Spleen (tissue), 11 donors: ENCODE results near the gene TRIM65. TPM values are rescaled to one million over a fixed set of nuclear protein-coding genes. Genes with fewer than 3 reads are reported as not detected.
A peak's percentile ranks its signal among the peaks of the same experiment; 100 is the strongest.

Experiments
- DNase-seq: peaks from one replicate; pipeline ENCODE4 v3.0.0-alpha.2; 2020
- H3K27ac ChIP-seq, 8 donors: fragments of 200-600 bp; sonication (generic) in 7 of 8; 1 replicate in 4 of 8; 2 replicates in 4 of 8; pipeline versions ENCODE4 v1.5.0 to v1.8.0; 2016 to 2021; ENCODE audit warnings: inconsistent platforms in 4 of 8, mild to moderate bottlenecking in 4 of 8, moderate library complexity in 1 of 8
- H3K27me3 ChIP-seq, 7 donors: fragments of 200-600 bp; sonication (generic) in 6 of 7; replicated peaks in 1 of 7; 1 replicate in 4 of 7; 2 replicates in 3 of 7; pipeline versions ENCODE4 v1.5.0 to v1.8.0; 2016 to 2021; ENCODE audit warnings: inconsistent platforms in 3 of 7, mild to moderate bottlenecking in 1 of 7
- H3K36me3 ChIP-seq, 6 donors: fragments of 200-600 bp; sonication (generic) in 5 of 6; 1 replicate in 4 of 6; 2 replicates in 2 of 6; pipeline versions ENCODE4 v1.5.0 to v1.8.0; 2016 to 2021; ENCODE audit warnings: inconsistent platforms in 2 of 6
- H3K4me1 ChIP-seq, 6 donors: fragments of 200-600 bp; sonication (generic) in 5 of 6; 1 replicate in 3 of 6; 2 replicates in 3 of 6; pipeline versions ENCODE4 v1.5.0 to v1.8.0; 2016 to 2021; ENCODE audit warnings: inconsistent platforms in 3 of 6
- H3K4me3 ChIP-seq, 8 donors: fragments of 200-600 bp; sonication (generic) in 7 of 8; 1 replicate in 4 of 8; 2 replicates in 4 of 8; pipeline versions ENCODE4 v1.5.0 to v1.8.0; 2016 to 2021; ENCODE audit warnings: inconsistent platforms in 4 of 8, mild to moderate bottlenecking in 4 of 8, moderate library complexity in 2 of 8
- H3K9me3 ChIP-seq, 8 donors: fragments of 200-600 bp; sonication (generic) in 7 of 8; 1 replicate in 4 of 8; 2 replicates in 4 of 8; pipeline versions ENCODE4 v1.5.0 to v1.8.0; 2016 to 2021; ENCODE audit warnings: inconsistent platforms in 4 of 8
- CTCF ChIP-seq, 11 experiments: fragments of 200-600 bp in 7 of 11; fragments of 450-650 bp in 4 of 11; sonication (generic) in 4 of 11; IDR thresholded peaks in 8 of 11; conservative IDR thresholded peaks in 3 of 11; 1 replicate in 7 of 11; 2 replicates in 4 of 11; pipeline versions ENCODE4 v1.4.0 to v1.8.0; 2016 to 2021; ENCODE audit warnings: antibody characterized with exemption in 11 of 11, inconsistent platforms in 4 of 11, mild to moderate bottlenecking in 1 of 11
- POLR2A ChIP-seq, 3 donors: fragments of 450-650 bp; IDR thresholded peaks; one replicate each; pipeline ENCODE4 v1.5.1; 2017; ENCODE audit warnings: antibody characterized with exemption in 3 of 3, mild to moderate bottlenecking in 1 of 3
- POLR2AphosphoS5 ChIP-seq, 3 donors: sonication (generic); formaldehyde crosslinking; IDR thresholded peaks; one replicate each; pipeline ENCODE4 v1.5.1; 2017; ENCODE audit warnings: antibody characterized with exemption in 3 of 3
- WGBS, 5 donors: extraction: QIAGEN DNeasy Blood & Tissue Kit in 3 of 5; methylation state at CpG; one replicate each; pipeline versions ENCODE4 v1.1.5 to v1.1.7; 2013 to 2018; 5-methylcytosine and 5-hydroxymethylcytosine counted together
- intact Hi-C: fragments of 100-400 bp; cut with DNase I; formaldehyde crosslinking; loops from one replicate; pipeline ENCODE4 v1.15.0; 2023; ENCODE audit warnings: low total_unique reads
- polyA plus RNA-seq, 3 donors: library from polyadenylated mRNA; stranded (reverse); fragments of 200-250 nt; gene quantifications; one replicate each; pipeline ENCODE4 v1.2.1, GENCODE V29; 2013
- total RNA-seq, 7 donors: library from RNA; depleted of rRNA in 3 of 7; stranded (reverse); fragments of >200 nt in 3 of 7; fragmentation: NEBNext Ultra II Directional in 4 of 7; extraction: Animal tissue kit (Norgen Biotek cat#: 25700) in 4 of 7; gene quantifications; one replicate each; pipeline versions ENCODE4 v1.1.0 to v1.2.1, GENCODE V29; 2016 to 2021
- donor health status: healthy with polysubstance abuse.
- donor health status: DM: no; HTN: no; CAD: no; lungs with moderate emphysema.
- donor health status: DM: no; HTN: no; CAD: no.
- donor health status: Bipolar disorder and iron deficiency.
- donor health status: healthy.
- donor health status: DM: no; HTN: no; CAD: no.
- donor health status: DM: yes; HTN: yes; CAD: no.

Gene TRIM65
- total and polyA plus RNA-seq, 10 donors: 9.0 to 28.2 (median 22.8) TPM

- Histone ChIP-seq H3K27me3 (no peaks in the 10 kb centered on the region), H3K9me3 (no peaks in the 10 kb centered on the region), H3K4me3 (peak overlapping the region; percentile 66 to 99 (median 89)), H3K27ac (peak overlapping the region; percentile 86 to 96 (median 92)), H3K36me3 (peaks cover 0 to 56% (median 47%) of the 10 kb centered on the region in 6 donors), H3K4me1 (peaks cover 14 to 63% (median 35%) of the 10 kb centered on the region in 6 donors)
- DNase-seq: peak; percentile 76
- intact Hi-C loops: no loop called here
- no peak for TF ChIP-seq POLR2AphosphoS5 (IDR thresholded peaks at IDR 0.05)
- no peak for TF ChIP-seq POLR2A (IDR thresholded peaks at IDR 0.05)
- WGBS, 5 donors: 54 to 67% (median 64%) methylated on average over 23 to 37 of the region's 37 CpGs
Observed at GRCh38 chr17:75897160-75898019, 639 bp upstream of the TRIM65 start.

GRCh38 chr17:75895370-75896155, 1.2 kb downstream of the TRIM65 start:
- WGBS, 5 donors: 18 to 39% (median 28%) methylated on average over 28 of the region's 28 CpGs
- peak overlapping the region; percentile 66 to 99 (median 89) for H3K4me3 ChIP-seq
- TF ChIP-seq POLR2A (IDR thresholded peaks at IDR 0.05): no peak
- peak in 4 of 11 experiments; percentile 4 to 25 (median 16) for TF ChIP-seq CTCF (IDR thresholded peaks at IDR 0.05 in 8 of 11, conservative IDR thresholded peaks at IDR 0.05 in 3 of 11)
- intact Hi-C loops: no loop called here
- DNase-seq: peak; percentile 80
- H3K9me3 ChIP-seq: no peaks in the 10 kb centered on the region
- H3K36me3 ChIP-seq: peaks cover 0 to 56% (median 46%) of the 10 kb centered on the region in 6 donors
- peak overlapping the region; percentile 86 to 96 (median 92) for H3K27ac ChIP-seq
- no peaks in the 10 kb centered on the region for H3K27me3 ChIP-seq
- peaks cover 14 to 57% (median 35%) of the 10 kb centered on the region in 6 donors for H3K4me1 ChIP-seq

- DNase-seq: peak; percentile 68
- 74 to 91% (median 79%) methylated on average over 22 of the region's 22 CpGs for WGBS, 5 donors
Observed at GRCh38 chr17:75894049-75894733, 2.6 kb downstream of the TRIM65 start.

More at GRCh38 chr17:75894049-75894733, 2.6 kb downstream of the TRIM65 start:
- TF ChIP-seq POLR2A (IDR thresholded peaks at IDR 0.05) (no peak), POLR2AphosphoS5 (IDR thresholded peaks at IDR 0.05) (peak in 2 of 3 donors; percentile 10 to 36), CTCF (IDR thresholded peaks at IDR 0.05 in 8 of 11, conservative IDR thresholded peaks at IDR 0.05 in 3 of 11) (no peak)
- peaks cover 0 to 56% (median 43%) of the 10 kb centered on the region in 6 donors for H3K36me3 ChIP-seq
- H3K27ac ChIP-seq: peak overlapping the region in 2 of 8 donors; percentile 36 to 93
- intact Hi-C loops: no loop called here
- H3K4me3 ChIP-seq: no peak overlapping the region
- H3K4me1 ChIP-seq: peaks cover 14 to 57% (median 35%) of the 10 kb centered on the region in 6 donors
- H3K27me3 ChIP-seq: no peaks in the 10 kb centered on the region
- no peaks in the 10 kb centered on the region for H3K9me3 ChIP-seq
